ENCODE results near the gene PNMT. TPM values are rescaled to one million over a fixed set of nuclear protein-coding genes. Genes with fewer than 3 reads are reported as not detected.
"Not testable (repeated sequence)": the region's sequence is repeated elsewhere in the genome, so short reads cannot be mapped to it uniquely, and the experiment has no call there.

PNMT gene
- polyA plus RNA-seq, 2 donors, result 1.8 to 2.2 TPM

DNA sequence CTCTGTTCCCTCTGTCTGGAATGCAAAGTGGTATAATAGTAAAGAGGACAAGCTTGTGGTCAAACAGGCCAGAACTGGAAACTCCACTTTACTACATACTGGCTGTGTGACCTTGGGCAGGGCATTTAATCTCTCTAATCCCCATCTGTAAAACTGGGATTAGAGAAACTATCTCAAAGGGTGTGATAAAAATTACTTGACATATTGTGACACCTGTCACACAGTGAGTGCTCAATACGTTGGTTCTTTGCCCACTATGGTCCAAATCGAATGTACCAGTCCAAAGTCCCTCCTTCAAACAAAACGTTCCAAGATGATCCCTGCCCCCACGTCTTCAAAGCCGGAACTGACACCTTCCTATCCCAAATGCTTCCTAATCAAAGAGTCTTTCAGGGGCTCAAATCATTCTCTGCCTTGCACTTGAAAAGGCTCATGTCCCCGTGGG is 18.9 kb downstream of the PNMT start:
- 35 to 50% methylated on average over 6 of the region's 6 CpGs for WGBS, 2 donors
- Histone ChIP-seq H3K36me3 (ENCODE audit: control insufficient read depth in 2 of 2, insufficient read depth in 2 of 2, low read length in 1 of 2) (peaks cover 6 to 7% of the 10 kb centered on the region in 2 donors), H3K4me3 (ENCODE audit: low read depth in 1 of 2, low read length in 2 of 2) (peak overlapping the region; percentile 21 to 53), H3K27ac (ENCODE audit: low read depth in 2 of 2, low read length in 1 of 2) (peak overlapping the region; percentile 90 to 98), H3K4me1 (ENCODE audit: control insufficient read depth in 2 of 2, insufficient read depth in 2 of 2, low read length in 1 of 2) (peaks cover 0 to 12% of the 10 kb centered on the region in 2 donors), H3K9me3 (ENCODE audit: control insufficient read depth in 2 of 2, insufficient read depth in 1 of 2, low read depth in 1 of 2, low read length in 1 of 2) (no peaks in the 10 kb centered on the region), H3K27me3 (ENCODE audit: control insufficient read depth in 1 of 2, insufficient read depth in 2 of 2, low read length in 2 of 2) (no peaks in the 10 kb centered on the region)

DNA sequence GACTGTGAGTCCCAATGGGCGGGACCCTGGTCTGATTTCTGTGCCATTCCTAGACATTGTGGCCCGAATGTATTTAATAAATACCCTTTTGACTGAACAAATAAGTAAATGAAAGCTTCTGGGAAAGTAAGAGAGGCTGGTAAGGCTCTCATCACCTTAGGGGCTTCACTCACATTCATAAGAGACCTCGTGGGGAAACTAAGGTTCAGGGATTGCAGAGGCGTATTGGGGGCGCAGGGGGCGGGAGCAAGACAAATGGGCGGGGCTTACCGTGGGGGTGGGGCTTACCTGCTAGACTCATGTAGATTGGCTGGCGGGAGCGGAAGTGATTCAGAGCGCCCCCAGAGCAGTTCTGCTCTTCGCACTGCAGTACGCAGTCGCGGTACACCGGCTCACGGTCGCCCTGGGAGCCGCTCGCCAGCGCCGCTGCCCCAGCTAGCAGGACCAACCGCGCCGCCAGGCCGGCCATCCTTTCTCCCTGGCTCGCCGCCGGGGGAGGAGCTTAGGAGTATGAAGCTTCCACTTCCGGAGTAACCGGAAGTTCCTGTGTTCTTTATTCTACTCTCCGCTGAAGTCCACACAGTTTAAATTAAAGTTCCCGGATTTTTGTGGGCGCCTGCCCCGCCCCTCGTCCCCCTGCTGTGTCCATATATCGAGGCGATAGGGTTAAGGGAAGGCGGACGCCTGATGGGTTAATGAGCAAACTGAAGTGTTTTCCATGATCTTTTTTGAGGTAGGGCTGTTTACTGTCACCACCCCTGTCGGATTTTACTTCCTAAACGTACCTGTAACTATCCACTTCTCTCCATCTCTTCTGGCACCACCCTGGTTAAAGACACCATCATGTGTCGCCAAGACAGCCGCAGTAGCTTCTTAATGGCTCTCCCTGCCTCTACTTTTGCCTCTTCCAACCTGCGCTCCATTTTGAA is 19.6 kb downstream of the PNMT start, which contains the start of gene PGAP3:
Gene PGAP3 (minus strand): TSS at position 512 of the 929 bp plus-strand sequence. CDS start 43 bp downstream, at position 469.
- H3K4me3 ChIP-seq (ENCODE audit: low read depth in 1 of 2, low read length in 2 of 2), result peak within 1 kb of the TSS; percentile 53 to 82
- H3K4me1 ChIP-seq (ENCODE audit: control insufficient read depth in 2 of 2, insufficient read depth in 2 of 2, low read length in 1 of 2), result peaks cover 0 to 12% of the 10 kb centered on the region in 2 donors
- H3K27me3 ChIP-seq (ENCODE audit: control insufficient read depth in 1 of 2, insufficient read depth in 2 of 2, low read length in 2 of 2), result no peaks in the 10 kb centered on the region
- WGBS, 2 donors, result 3% methylated on average over 45 of the region's 45 CpGs
- peaks cover 6 to 7% of the 10 kb centered on the region in 2 donors for H3K36me3 ChIP-seq (ENCODE audit: control insufficient read depth in 2 of 2, insufficient read depth in 2 of 2, low read length in 1 of 2)
- peak within 1 kb of the TSS; percentile 90 to 98 for H3K27ac ChIP-seq (ENCODE audit: low read depth in 2 of 2, low read length in 1 of 2)
- no peaks in the 10 kb centered on the region for H3K9me3 ChIP-seq (ENCODE audit: control insufficient read depth in 2 of 2, insufficient read depth in 1 of 2, low read depth in 1 of 2, low read length in 1 of 2)

DNA sequence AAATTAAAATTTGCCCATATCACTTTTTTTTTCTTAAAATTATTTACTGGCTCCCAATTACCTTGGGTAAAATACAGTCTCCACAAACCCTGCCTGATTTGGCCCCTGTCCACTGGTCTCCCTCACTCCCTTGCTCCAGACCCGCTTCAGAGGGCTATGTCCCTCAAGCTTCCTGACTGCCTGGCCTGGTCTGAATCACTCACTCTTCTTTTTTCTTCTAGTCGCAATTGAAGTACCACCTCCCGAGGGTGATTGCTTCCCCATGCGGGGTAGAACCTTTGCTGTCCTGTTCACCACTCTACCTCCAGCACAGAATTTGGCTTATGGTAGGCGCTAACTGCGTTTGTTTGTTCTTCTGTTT is 20.2 kb downstream of the PNMT start:
- H3K9me3 ChIP-seq (ENCODE audit: control insufficient read depth in 2 of 2, insufficient read depth in 1 of 2, low read depth in 1 of 2, low read length in 1 of 2), result no peaks in the 10 kb centered on the region
- no peaks in the 10 kb centered on the region for H3K27me3 ChIP-seq (ENCODE audit: control insufficient read depth in 1 of 2, insufficient read depth in 2 of 2, low read length in 2 of 2)
- peaks cover 0 to 11% of the 10 kb centered on the region in 2 donors for H3K4me1 ChIP-seq (ENCODE audit: control insufficient read depth in 2 of 2, insufficient read depth in 2 of 2, low read length in 1 of 2)
- WGBS, 2 donors, result 18 to 22% methylated on average over 6 of the region's 6 CpGs
- peak overlapping the region; percentile 53 to 82 for H3K4me3 ChIP-seq (ENCODE audit: low read depth in 1 of 2, low read length in 2 of 2)
- H3K27ac ChIP-seq (ENCODE audit: low read depth in 2 of 2, low read length in 1 of 2), result peak overlapping the region; percentile 90 to 98
- peaks cover 6% of the 10 kb centered on the region in 2 donors for H3K36me3 ChIP-seq (ENCODE audit: control insufficient read depth in 2 of 2, insufficient read depth in 2 of 2, low read length in 1 of 2)

DNA sequence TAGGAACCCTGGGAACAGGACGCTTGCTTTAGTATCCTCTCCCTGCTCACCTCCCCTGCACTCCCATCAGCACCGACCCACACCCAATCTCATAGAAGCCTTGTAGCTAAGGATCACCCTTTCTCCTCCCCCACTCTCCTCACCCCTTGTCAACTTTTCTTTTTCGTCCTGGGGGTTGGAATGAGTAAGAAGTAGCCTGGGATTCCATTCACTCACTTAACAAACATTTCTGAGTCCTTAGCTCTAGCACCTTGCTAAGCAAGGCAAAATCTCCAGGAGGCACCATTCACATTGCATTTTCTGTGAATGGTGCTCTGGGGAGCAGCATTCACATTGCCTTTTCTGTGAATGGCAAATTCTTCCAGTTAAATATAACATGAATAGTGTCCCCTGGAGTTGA is 20.7 kb downstream of the PNMT start:
- Histone ChIP-seq H3K27me3 (ENCODE audit: control insufficient read depth in 1 of 2, insufficient read depth in 2 of 2, low read length in 2 of 2) (no peaks in the 10 kb centered on the region), H3K4me1 (ENCODE audit: control insufficient read depth in 2 of 2, insufficient read depth in 2 of 2, low read length in 1 of 2) (peaks cover 0 to 9% of the 10 kb centered on the region in 2 donors), H3K4me3 (ENCODE audit: low read depth in 1 of 2, low read length in 2 of 2) (no peak overlapping the region), H3K27ac (ENCODE audit: low read depth in 2 of 2, low read length in 1 of 2) (peak overlapping the region; percentile 90 to 98), H3K36me3 (ENCODE audit: control insufficient read depth in 2 of 2, insufficient read depth in 2 of 2, low read length in 1 of 2) (peaks cover 4 to 6% of the 10 kb centered on the region in 2 donors), H3K9me3 (ENCODE audit: control insufficient read depth in 2 of 2, insufficient read depth in 1 of 2, low read depth in 1 of 2, low read length in 1 of 2) (no peaks in the 10 kb centered on the region)
- 48 to 55% methylated on average over 3 of the region's 3 CpGs for WGBS, 2 donors

DNA sequence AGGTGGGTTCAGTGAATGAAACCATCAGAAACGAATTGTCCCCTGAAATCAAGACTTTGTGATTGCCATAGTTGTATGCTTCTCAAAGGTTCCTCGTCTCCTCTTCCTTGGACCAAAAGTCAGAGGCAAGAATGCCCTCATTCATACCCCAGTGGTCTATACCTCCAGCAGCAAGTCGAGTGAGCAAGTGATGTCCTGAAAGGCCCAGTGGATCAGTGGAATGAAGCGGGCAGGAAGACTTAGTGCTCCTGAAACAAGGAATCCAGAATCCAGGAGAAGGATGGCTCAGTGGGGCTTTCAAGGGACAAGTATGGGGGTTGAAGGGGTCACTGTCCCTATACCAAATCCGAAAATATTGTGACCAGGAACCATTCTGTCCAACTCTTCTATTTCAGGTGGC is 26.3 kb downstream of the PNMT start:
- Histone ChIP-seq H3K9me3 (ENCODE audit: control insufficient read depth in 2 of 2, insufficient read depth in 1 of 2, low read depth in 1 of 2, low read length in 1 of 2) (no peaks in the 10 kb centered on the region), H3K36me3 (ENCODE audit: control insufficient read depth in 2 of 2, insufficient read depth in 2 of 2, low read length in 1 of 2) (no peaks in the 10 kb centered on the region), H3K4me1 (ENCODE audit: control insufficient read depth in 2 of 2, insufficient read depth in 2 of 2, low read length in 1 of 2) (no peaks in the 10 kb centered on the region), H3K27ac (ENCODE audit: low read depth in 2 of 2, low read length in 1 of 2) (no peak overlapping the region), H3K27me3 (ENCODE audit: control insufficient read depth in 1 of 2, insufficient read depth in 2 of 2, low read length in 2 of 2) (no peaks in the 10 kb centered on the region), H3K4me3 (ENCODE audit: low read depth in 1 of 2, low read length in 2 of 2) (no peak overlapping the region)
- WGBS, 2 donors, result 88 to 89% methylated on average over 5 of the region's 5 CpGs

DNA sequence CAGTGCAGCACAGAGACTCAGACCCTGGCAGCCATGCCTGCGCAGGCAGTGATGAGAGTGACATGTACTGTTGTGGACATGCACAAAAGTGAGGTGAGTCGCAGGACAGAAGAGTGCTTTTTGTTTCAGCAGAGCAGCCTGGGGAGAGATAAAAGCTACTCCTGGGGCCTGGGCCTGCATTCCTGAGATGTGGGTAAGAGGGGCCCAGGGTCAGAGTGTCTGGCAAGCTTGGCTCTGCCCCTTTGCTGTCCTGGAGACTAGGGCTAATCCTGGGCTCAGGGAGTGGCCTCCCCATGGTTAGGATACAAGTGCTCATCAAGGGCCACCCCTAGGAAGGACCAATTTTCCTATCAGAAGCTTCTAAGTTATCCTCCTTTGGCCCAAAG is 26.8 kb downstream of the PNMT start:
- H3K4me1 ChIP-seq (ENCODE audit: control insufficient read depth in 2 of 2, insufficient read depth in 2 of 2, low read length in 1 of 2), result no peaks in the 10 kb centered on the region
- no peaks in the 10 kb centered on the region for H3K9me3 ChIP-seq (ENCODE audit: control insufficient read depth in 2 of 2, insufficient read depth in 1 of 2, low read depth in 1 of 2, low read length in 1 of 2)
- no peak overlapping the region for H3K27ac ChIP-seq (ENCODE audit: low read depth in 2 of 2, low read length in 1 of 2)
- no peaks in the 10 kb centered on the region for H3K36me3 ChIP-seq (ENCODE audit: control insufficient read depth in 2 of 2, insufficient read depth in 2 of 2, low read length in 1 of 2)
- no peak overlapping the region for H3K4me3 ChIP-seq (ENCODE audit: low read depth in 1 of 2, low read length in 2 of 2)
- WGBS, 2 donors, result 91% methylated on average over 2 of the region's 2 CpGs
- no peaks in the 10 kb centered on the region for H3K27me3 ChIP-seq (ENCODE audit: control insufficient read depth in 1 of 2, insufficient read depth in 2 of 2, low read length in 2 of 2)

DNA sequence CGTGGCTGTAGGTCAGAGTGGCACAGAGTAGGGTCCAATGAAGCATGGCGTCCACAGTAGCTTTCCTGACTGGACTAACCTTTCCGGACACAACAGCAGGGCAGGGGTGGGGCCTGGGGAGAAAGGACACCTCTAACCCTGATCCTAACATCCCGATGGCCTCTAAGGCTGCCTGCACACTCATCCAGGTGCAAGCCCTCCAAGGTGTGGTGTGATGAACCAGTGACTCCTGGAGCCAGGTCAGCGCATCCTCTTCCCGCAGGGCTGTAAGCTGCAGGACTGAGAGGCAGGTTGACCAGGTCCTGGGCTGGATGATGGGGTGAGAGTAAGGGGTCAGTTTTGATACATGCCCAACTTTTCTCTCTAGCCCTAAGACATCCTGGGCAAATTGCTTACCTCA is 28.5 kb downstream of the PNMT start:
- H3K4me1 ChIP-seq (ENCODE audit: control insufficient read depth in 2 of 2, insufficient read depth in 2 of 2, low read length in 1 of 2), result peaks cover 0 to 5% of the 10 kb centered on the region in 2 donors
- H3K27ac ChIP-seq (ENCODE audit: low read depth in 2 of 2, low read length in 1 of 2), result no peak overlapping the region
- H3K4me3 ChIP-seq (ENCODE audit: low read depth in 1 of 2, low read length in 2 of 2), result no peak overlapping the region
- WGBS, 2 donors, result 83 to 89% methylated on average over 6 of the region's 6 CpGs
- no peaks in the 10 kb centered on the region for H3K9me3 ChIP-seq (ENCODE audit: control insufficient read depth in 2 of 2, insufficient read depth in 1 of 2, low read depth in 1 of 2, low read length in 1 of 2)
- no peaks in the 10 kb centered on the region for H3K36me3 ChIP-seq (ENCODE audit: control insufficient read depth in 2 of 2, insufficient read depth in 2 of 2, low read length in 1 of 2)
- H3K27me3 ChIP-seq (ENCODE audit: control insufficient read depth in 1 of 2, insufficient read depth in 2 of 2, low read length in 2 of 2), result no peaks in the 10 kb centered on the region

DNA sequence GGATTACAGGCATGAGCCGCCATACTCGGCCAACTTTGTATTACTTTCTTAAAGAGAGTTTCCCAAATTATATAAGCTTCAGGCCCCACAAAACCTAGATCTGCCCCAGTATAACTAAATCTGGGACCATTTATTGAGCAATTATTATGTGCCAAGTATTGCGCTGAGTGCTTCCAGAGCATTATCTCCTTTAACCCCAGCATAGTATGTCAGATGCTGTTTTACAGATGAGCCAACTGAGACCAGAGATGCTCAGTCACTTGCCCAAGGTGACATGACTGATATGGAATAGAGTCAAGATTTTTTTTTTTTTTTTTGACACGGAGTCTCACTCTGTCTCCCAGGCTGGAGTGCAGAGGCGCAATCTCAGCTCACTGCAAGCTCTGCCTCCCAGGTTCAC is 29.7 kb downstream of the PNMT start:
- H3K36me3 ChIP-seq (ENCODE audit: control insufficient read depth in 2 of 2, insufficient read depth in 2 of 2, low read length in 1 of 2), result no peaks in the 10 kb centered on the region
- no peak overlapping the region for H3K27ac ChIP-seq (ENCODE audit: low read depth in 2 of 2, low read length in 1 of 2)
- no peaks in the 10 kb centered on the region for H3K9me3 ChIP-seq (ENCODE audit: control insufficient read depth in 2 of 2, insufficient read depth in 1 of 2, low read depth in 1 of 2, low read length in 1 of 2)
- H3K27me3 ChIP-seq (ENCODE audit: control insufficient read depth in 1 of 2, insufficient read depth in 2 of 2, low read length in 2 of 2), result no peaks in the 10 kb centered on the region
- WGBS, 2 donors, result 89 to 94% methylated on average over 5 of the region's 5 CpGs
- H3K4me3 ChIP-seq (ENCODE audit: low read depth in 1 of 2, low read length in 2 of 2), result no peak overlapping the region
- H3K4me1 ChIP-seq (ENCODE audit: control insufficient read depth in 2 of 2, insufficient read depth in 2 of 2, low read length in 1 of 2), result peaks cover 0 to 8% of the 10 kb centered on the region in 2 donors

DNA sequence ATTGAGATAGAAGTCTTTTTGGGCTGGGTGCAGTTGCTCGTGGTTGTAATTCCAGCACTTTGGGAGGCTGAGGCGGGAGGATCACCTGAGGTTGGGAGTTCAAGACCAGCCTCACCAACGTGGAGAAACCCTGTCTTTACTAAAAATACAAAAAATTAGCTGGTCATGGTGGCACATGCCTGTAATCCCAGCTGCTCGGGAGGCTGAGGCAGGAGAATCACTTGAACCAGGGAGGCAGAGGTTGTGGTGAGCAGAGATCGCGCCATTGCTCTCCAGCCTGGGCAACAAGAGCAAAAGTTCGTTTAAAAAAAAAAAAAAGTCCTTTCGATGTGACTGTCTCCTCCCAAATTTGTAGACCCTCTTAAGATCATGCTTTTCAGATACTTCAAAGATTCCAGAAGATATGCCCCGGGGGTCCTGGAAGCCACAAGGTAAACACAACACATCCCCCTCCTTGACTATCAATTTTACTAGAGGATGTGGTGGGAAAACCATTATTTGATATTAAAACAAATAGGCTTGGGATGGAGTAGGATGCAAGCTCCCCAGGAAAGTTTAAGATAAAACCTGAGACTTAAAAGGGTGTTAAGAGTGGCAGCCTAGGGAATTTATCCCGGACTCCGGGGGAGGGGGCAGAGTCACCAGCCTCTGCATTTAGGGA is 31.0 kb downstream of the PNMT start:
- H3K27ac ChIP-seq (ENCODE audit: low read depth in 2 of 2, low read length in 1 of 2), result peak overlapping the region; percentile 92 to 94
- WGBS, 2 donors, result 37 to 43% methylated on average over 11 of the region's 11 CpGs
- H3K4me1 ChIP-seq (ENCODE audit: control insufficient read depth in 2 of 2, insufficient read depth in 2 of 2, low read length in 1 of 2), result peaks cover 0 to 11% of the 10 kb centered on the region in 2 donors
- H3K27me3 ChIP-seq (ENCODE audit: control insufficient read depth in 1 of 2, insufficient read depth in 2 of 2, low read length in 2 of 2); H3K36me3 ChIP-seq (ENCODE audit: control insufficient read depth in 2 of 2, insufficient read depth in 2 of 2, low read length in 1 of 2); H3K9me3 ChIP-seq (ENCODE audit: control insufficient read depth in 2 of 2, insufficient read depth in 1 of 2, low read depth in 1 of 2, low read length in 1 of 2): not testable (repeated sequence)
- H3K4me3 ChIP-seq (ENCODE audit: low read depth in 1 of 2, low read length in 2 of 2), result peak overlapping the region; percentile 78 to 81

All from esophagus (tissue), 2 donors.